Mesenchymal stem cell (in vitro differentiated cells and primary cell): Measurements from ENCODE around the gene CDC37.
"Not testable (repeated sequence)": the region's sequence is repeated elsewhere in the genome, so short reads cannot be mapped to it uniquely, and the experiment has no call there.

ENCODE experiments used
- DNase-seq: peaks from one replicate; pipeline ENCODE4 v3.0.0-alpha.2; 2013
- H2AFZ ChIP-seq: one replicate; pipeline ENCODE4 v1.6.1; 2013; ENCODE audit warnings: low read depth, mild to moderate bottlenecking, control low read depth, inconsistent platforms, low read length, moderate library complexity
- H2AK5ac ChIP-seq: 2 replicates; pipeline ENCODE4 v1.6.1; 2013; ENCODE audit warnings: low read length, moderate library complexity, mild to moderate bottlenecking, inconsistent platforms; ENCODE audit not compliant: severe bottlenecking
- H2BK120ac ChIP-seq: one replicate; pipeline ENCODE4 v1.6.1; 2013; ENCODE audit warnings: low read depth, mild to moderate bottlenecking, inconsistent platforms, low read length, moderate library complexity
- H2BK12ac ChIP-seq, 2 experiments: one replicate each; pipeline ENCODE4 v1.6.1; 2013; ENCODE audit warnings: inconsistent platforms in 2 of 2, low read length in 2 of 2, mild to moderate bottlenecking in 2 of 2, moderate library complexity in 2 of 2, control low read depth in 1 of 2
- H2BK15ac ChIP-seq: one replicate; pipeline ENCODE4 v1.6.1; 2013; ENCODE audit warnings: mild to moderate bottlenecking, low read depth, inconsistent platforms; ENCODE audit not compliant: poor library complexity, severe bottlenecking
- H2BK5ac ChIP-seq: 2 replicates; pipeline ENCODE4 v1.6.1; 2013; ENCODE audit warnings: low read depth, mild to moderate bottlenecking, low read length, control low read depth, inconsistent platforms; ENCODE audit not compliant: poor library complexity, severe bottlenecking
- H3K14ac ChIP-seq, 2 experiments: one replicate each; pipeline ENCODE4 v1.6.1; 2013; ENCODE audit warnings: inconsistent platforms in 2 of 2, low read length in 2 of 2, control low read depth in 1 of 2, mild to moderate bottlenecking in 1 of 2, moderate library complexity in 1 of 2
- H3K18ac ChIP-seq, 2 experiments: one replicate each; pipeline ENCODE4 v1.6.1; 2013; ENCODE audit warnings: inconsistent platforms in 2 of 2, low read length in 2 of 2, control low read depth in 1 of 2, low read depth in 1 of 2, mild to moderate bottlenecking in 1 of 2
- H3K23ac ChIP-seq, 2 experiments: one replicate each; pipeline ENCODE4 v1.6.1; 2013; ENCODE audit warnings: inconsistent platforms in 2 of 2, low read length in 2 of 2, mild to moderate bottlenecking in 2 of 2, moderate library complexity in 2 of 2, control low read depth in 1 of 2
- H3K27ac ChIP-seq: 2 replicates; pipeline ENCODE4 v1.5.1; 2013; ENCODE audit warnings: mild to moderate bottlenecking, moderate library complexity, low read length, control low read depth, inconsistent platforms; ENCODE audit not compliant: poor library complexity, severe bottlenecking
- H3K27me3 ChIP-seq, 2 experiments: 2 replicates each; pipeline versions ENCODE4 v1.6.1 to v1.7.0; 2013; ENCODE audit warnings: low read length in 2 of 2, mild to moderate bottlenecking in 2 of 2, moderate library complexity in 2 of 2, control low read depth in 1 of 2, inconsistent platforms in 1 of 2; ENCODE audit not compliant: control insufficient read depth in 1 of 2, insufficient read depth in 1 of 2
- H3K36me3 ChIP-seq, 2 experiments: 2 replicates each; pipeline versions ENCODE4 v1.6.1 to v1.7.0; 2013; ENCODE audit warnings: low read length in 2 of 2, control low read depth in 1 of 2, inconsistent platforms in 1 of 2, low read depth in 1 of 2, mild to moderate bottlenecking in 1 of 2; ENCODE audit not compliant: insufficient read depth in 2 of 2, control insufficient read depth in 1 of 2
- H3K4ac ChIP-seq, 2 experiments: one replicate each; pipeline ENCODE4 v1.6.1; 2013; ENCODE audit warnings: inconsistent platforms in 2 of 2, low read length in 2 of 2, mild to moderate bottlenecking in 2 of 2, moderate library complexity in 2 of 2, control low read depth in 1 of 2, low read depth in 1 of 2
- H3K4me1 ChIP-seq: 2 replicates; pipeline ENCODE4 v1.6.1; 2013; ENCODE audit warnings: low read depth, low read length, control low read depth; ENCODE audit not compliant: control insufficient read depth, insufficient read depth
- H3K4me2 ChIP-seq: 2 replicates; pipeline ENCODE4 v1.6.1; 2013; ENCODE audit warnings: low read length, mild to moderate bottlenecking, inconsistent platforms; ENCODE audit not compliant: poor library complexity, severe bottlenecking
- H3K4me3 ChIP-seq, 2 experiments: 2 replicates each; pipeline versions ENCODE4 v1.5.1 to v1.7.0; 2013; ENCODE audit warnings: low read length in 2 of 2, mild to moderate bottlenecking in 2 of 2, control low read depth in 1 of 2, low read depth in 1 of 2; ENCODE audit not compliant: insufficient read depth in 1 of 2
- H3K79me1 ChIP-seq: replicated peaks from 2 replicates; pipeline ENCODE4 v1.6.1; 2013; ENCODE audit warnings: mild to moderate bottlenecking, control low read depth, low read length, inconsistent platforms; ENCODE audit not compliant: poor library complexity, severe bottlenecking
- H3K9ac ChIP-seq: 2 replicates; pipeline ENCODE4 v1.7.0; 2013; ENCODE audit warnings: mild to moderate bottlenecking, low read length, moderate library complexity
- H3K9me3 ChIP-seq: 2 replicates; pipeline ENCODE4 v1.7.0; 2013; ENCODE audit warnings: mild to moderate bottlenecking, low read length; ENCODE audit not compliant: control insufficient read depth
- H4K8ac ChIP-seq: one replicate; pipeline ENCODE4 v1.6.1; 2013; ENCODE audit warnings: inconsistent platforms, mild to moderate bottlenecking, low read length, moderate library complexity
- H4K91ac ChIP-seq: one replicate; pipeline ENCODE4 v1.6.1; 2013; ENCODE audit warnings: mild to moderate bottlenecking, low read length, inconsistent platforms
- WGBS: methylation state at CpG from one replicate; pipeline ENCODE4 v1.1.7; 2013; ENCODE audit warnings: mixed read lengths; 5-methylcytosine and 5-hydroxymethylcytosine counted together

The CDC37 gene

GRCh38 chr19:10380313-10381102 lies 22.8 kb downstream of the CDC37 start, which contains the start of gene TYK2:
TYK2 (minus strand) TSS chr19:10380572; CDS start chr19:10378406, 2,166 bp downstream.
- H3K4ac ChIP-seq, result peak within 1 kb of the TSS; percentile 90 to 95
- H4K91ac ChIP-seq, result peak within 1 kb of the TSS; percentile 72
- peaks cover 18% of the 10 kb centered on the region for H3K79me1 ChIP-seq
- WGBS, result under 1% methylated on average over 54 of the region's 58 CpGs
- peaks cover 12% of the 10 kb centered on the region for H3K4me1 ChIP-seq
- no peak within 1 kb of the TSS for H2AK5ac ChIP-seq
- peak within 1 kb of the TSS; percentile 83 to 94 for H3K4me3 ChIP-seq
- peak within 1 kb of the TSS in 1 of 2 experiments; percentile 32 for H3K23ac ChIP-seq
- H3K27ac ChIP-seq, result peak within 1 kb of the TSS; percentile 37
- H3K27me3 ChIP-seq, result no peaks in the 10 kb centered on the region
- H4K8ac ChIP-seq, result peak within 1 kb of the TSS; percentile 98
- peak; percentile 99 for DNase-seq
- peak within 1 kb of the TSS; percentile 46 for H2BK5ac ChIP-seq
- H2BK12ac ChIP-seq, result peak within 1 kb of the TSS in 1 of 2 experiments; percentile 65
- H3K36me3 ChIP-seq, result peaks cover 14 to 21% of the 10 kb centered on the region in 2 experiments
- peak within 1 kb of the TSS; percentile 92 for H3K4me2 ChIP-seq
- H3K18ac ChIP-seq, result peak within 1 kb of the TSS; percentile 72 to 98
- H2BK120ac ChIP-seq, result no peak within 1 kb of the TSS
- H2BK15ac ChIP-seq, result no peak within 1 kb of the TSS
- H3K14ac ChIP-seq, result peak within 1 kb of the TSS in 1 of 2 experiments; percentile 93
- no peaks in the 10 kb centered on the region for H3K9me3 ChIP-seq
- H2AFZ ChIP-seq, result peak within 1 kb of the TSS; percentile 98
- H3K9ac ChIP-seq, result peak within 1 kb of the TSS; percentile 94

DNA sequence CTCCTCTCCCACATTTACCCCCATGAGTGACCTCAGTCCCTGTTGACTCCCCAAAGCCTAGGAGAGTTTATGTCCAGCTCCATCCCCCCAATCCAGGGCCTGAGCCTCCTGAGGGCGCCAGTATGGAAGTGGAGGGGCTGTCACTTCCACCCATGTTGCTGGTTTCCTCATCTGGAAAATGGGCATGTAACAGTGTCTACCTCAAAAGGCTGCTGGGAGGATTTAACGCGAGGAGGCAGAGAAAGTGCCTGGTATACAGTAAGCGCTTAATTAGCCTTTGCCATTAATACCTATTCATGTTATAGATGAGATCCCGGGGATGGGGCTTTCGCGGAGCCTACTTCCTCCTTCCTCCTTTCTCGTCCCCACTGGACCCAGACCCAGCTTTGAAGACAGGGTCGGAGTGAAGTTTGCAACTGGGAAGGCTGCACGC lies 23.4 kb downstream of the CDC37 start:
- peak overlapping the region; percentile 37 for H3K27ac ChIP-seq
- H3K9me3 ChIP-seq, result no peaks in the 10 kb centered on the region
- H2AK5ac ChIP-seq, result no peak overlapping the region
- peak overlapping the region; percentile 98 for H2AFZ ChIP-seq
- peaks cover 12% of the 10 kb centered on the region for H3K4me1 ChIP-seq
- no peaks in the 10 kb centered on the region for H3K27me3 ChIP-seq
- peak overlapping the region in 1 of 2 experiments; percentile 89 for H3K14ac ChIP-seq
- peak overlapping the region in 1 of 2 experiments; percentile 90 for H3K4ac ChIP-seq
- peaks cover 20% of the 10 kb centered on the region for H3K79me1 ChIP-seq
- DNase-seq, result no peak
- H3K18ac ChIP-seq, result peak overlapping the region; percentile 72 to 96
- peaks cover 17 to 26% of the 10 kb centered on the region in 2 experiments for H3K36me3 ChIP-seq
- peak overlapping the region; percentile 92 for H3K4me2 ChIP-seq
- H4K8ac ChIP-seq, result peak overlapping the region; percentile 98
- H3K4me3 ChIP-seq, result peak overlapping the region; percentile 83 to 94
- whole genome bisulfite sequencing, result 0% methylated on average over 10 of the region's 10 CpGs
- peak overlapping the region in 1 of 2 experiments; percentile 32 for H3K23ac ChIP-seq
- H2BK15ac ChIP-seq, result no peak overlapping the region
- H2BK12ac ChIP-seq, result no peak overlapping the region
- no peak overlapping the region for H2BK5ac ChIP-seq
- H2BK120ac ChIP-seq, result no peak overlapping the region
- H3K9ac ChIP-seq, result peak overlapping the region; percentile 94
- H4K91ac ChIP-seq, result peak overlapping the region; percentile 67

- H3K27me3 ChIP-seq, result no peaks in the 10 kb centered on the region
- H3K9me3 ChIP-seq, result no peaks in the 10 kb centered on the region
- H3K79me1 ChIP-seq, result peaks cover 21% of the 10 kb centered on the region
- H3K4ac ChIP-seq, result no peak overlapping the region
- no peak overlapping the region for H3K14ac ChIP-seq
- no peak for DNase-seq
- no peak overlapping the region for H2BK5ac ChIP-seq
- H3K4me1 ChIP-seq, result peaks cover 10% of the 10 kb centered on the region
- no peak overlapping the region for H3K27ac ChIP-seq
- H4K8ac ChIP-seq, result no peak overlapping the region
- H2AFZ ChIP-seq, result no peak overlapping the region
- no peak overlapping the region for H2BK12ac ChIP-seq
- no peak overlapping the region for H2BK15ac ChIP-seq
- H3K9ac ChIP-seq, result no peak overlapping the region
- H4K91ac ChIP-seq, result no peak overlapping the region
- no peak overlapping the region for H3K4me3 ChIP-seq
- no peak overlapping the region for H2AK5ac ChIP-seq
- 96% methylated on average over 7 of the region's 8 CpGs for WGBS
- H3K36me3 ChIP-seq, result peaks cover 23 to 35% of the 10 kb centered on the region in 2 experiments
- no peak overlapping the region for H3K23ac ChIP-seq
- H3K4me2 ChIP-seq, result no peak overlapping the region
- no peak overlapping the region for H2BK120ac ChIP-seq
- no peak overlapping the region for H3K18ac ChIP-seq
Observed at GRCh38 chr19:10378124-10378523, 25.2 kb downstream of the CDC37 start.

GRCh38 chr19:10377140-10377640 lies 26.2 kb downstream of the CDC37 start:
- peaks cover 25 to 39% of the 10 kb centered on the region in 2 experiments for H3K36me3 ChIP-seq
- not testable (repeated sequence) for H3K14ac ChIP-seq, H3K4me3 ChIP-seq, H3K9me3 ChIP-seq, H2BK15ac ChIP-seq, H3K9ac ChIP-seq, H3K27ac ChIP-seq, H2AK5ac ChIP-seq, H3K27me3 ChIP-seq, H3K4me2 ChIP-seq, H4K91ac ChIP-seq, H3K4ac ChIP-seq, H3K23ac ChIP-seq, H2AFZ ChIP-seq, H4K8ac ChIP-seq, DNase-seq, H2BK12ac ChIP-seq, H2BK5ac ChIP-seq, H3K18ac ChIP-seq, H3K4me1 ChIP-seq, H2BK120ac ChIP-seq
- WGBS, result 100% methylated on average over 2 of the region's 2 CpGs
- H3K79me1 ChIP-seq, result peaks cover 25% of the 10 kb centered on the region
